Ovary (tissue), 9 donors: ENCODE data around the gene PLA2G4F. TPM values are rescaled to one million over a fixed set of nuclear protein-coding genes. Genes with fewer than 3 reads are reported as not detected.

Experiments used
- DNase-seq, 5 donors: peaks; one replicate each; pipeline ENCODE4 v3.0.0-alpha.2; 2019 to 2020
- H3K27ac ChIP-seq, 2 donors: fragments of 200-600 bp; one replicate each; pipeline versions ENCODE4 v1.5.1 to v1.8.0; 2019 to 2022
- H3K27me3 ChIP-seq: fragments of 200-600 bp; one replicate; pipeline ENCODE4 v1.8.0; 2022
- H3K36me3 ChIP-seq: fragments of 200-600 bp; sonication (generic); one replicate; pipeline ENCODE4 v1.5.1; 2019
- H3K4me1 ChIP-seq: one replicate; pipeline ENCODE4 v1.8.1; 2013; ENCODE audit warnings: mild to moderate bottlenecking, moderate library complexity; ENCODE audit not compliant: insufficient read depth
- H3K4me3 ChIP-seq: fragments of 200-600 bp; sonication (generic); one replicate; pipeline ENCODE4 v1.5.1; 2017
- H3K9me3 ChIP-seq, 2 donors: fragments of 200-600 bp in 1 of 2; sonication (generic) in 1 of 2; one replicate each; pipeline versions ENCODE4 v1.5.1 to v1.8.1; 2013 to 2019; ENCODE audit warnings: mild to moderate bottlenecking in 1 of 2, moderate library complexity in 1 of 2
- CTCF ChIP-seq, 3 donors: fragments of 450-650 bp in 2 of 3; fragments of 200-600 bp in 1 of 3; IDR thresholded peaks; one replicate each; pipeline versions ENCODE4 v1.5.1 to v1.8.0; 2016 to 2022; ENCODE audit warnings: antibody characterized with exemption in 3 of 3, mild to moderate bottlenecking in 1 of 3
- EP300 ChIP-seq: sonication (generic); formaldehyde crosslinking; IDR thresholded peaks from one replicate; pipeline ENCODE4 v1.6.1; 2017; ENCODE audit warnings: antibody characterized with exemption
- POLR2A ChIP-seq: fragments of 450-650 bp; IDR thresholded peaks from one replicate; pipeline ENCODE4 v1.6.1; 2017; ENCODE audit warnings: antibody characterized with exemption, mild to moderate bottlenecking, moderate library complexity
- WGBS, 3 donors: extraction: QIAGEN DNeasy Blood & Tissue Kit in 1 of 3; methylation state at CpG; one replicate each; pipeline versions ENCODE4 v1.1.5 to v1.1.7; 2013 to 2017; 5-methylcytosine and 5-hydroxymethylcytosine counted together
- intact Hi-C, 4 donors: fragments of 100-400 bp; cut with DNase I; formaldehyde crosslinking; loops; one replicate each; pipeline versions ENCODE4 v1.11.0 to v1.15.1; 2022 to 2023
- polyA plus RNA-seq, 2 donors: library from polyadenylated mRNA; stranded (reverse); fragments of 200-250 nt in 1 of 2; fragments of 350-450 nt in 1 of 2; fragmentation: Illumina TruSeq in 1 of 2; extraction: RNeasy Lipid Tissue Mini Kit (QIAGEN cat#74804) in 1 of 2; gene quantifications; one replicate each; pipeline ENCODE4 v1.2.3, GENCODE V29; 2013 to 2014
- total RNA-seq, 7 donors: library from RNA; depleted of rRNA in 2 of 7; stranded (reverse); fragments of >200 nt in 2 of 7; fragmentation: NEBNext Ultra II Directional in 3 of 7; extraction: Animal tissue kit (Norgen Biotek cat#: 25700) in 3 of 7; gene quantifications; one replicate each; pipeline versions ENCODE4 v1.1.0 to v1.2.4, GENCODE V29; 2016 to 2023
- donor health status: DM: no; HTN: no; CAD: no; lungs with moderate emphysema.
- donor health status: DM: no; HTN: no; CAD: no.
- donor health status: Bipolar disorder and iron deficiency.
- donor health status: DM: yes; HTN: yes; CAD: no.
- donor health status: DM: no; HTN: no; CAD: no.
- donor health status: DM: yes; HTN: yes; CAD: no.

Gene PLA2G4F
- total and polyA plus RNA-seq, 9 donors = 0.07 to 0.23 (median 0.17) TPM; not detected in 5

GRCh38 chr15:42118650-42119445, 37.6 kb downstream of the PLA2G4F start:
- no peak overlapping the region for H3K27ac ChIP-seq
- H3K36me3 ChIP-seq = no peaks in the 10 kb centered on the region
- no peaks in the 10 kb centered on the region for H3K9me3 ChIP-seq
- no peaks in the 10 kb centered on the region for H3K4me1 ChIP-seq
- no peak overlapping the region for H3K4me3 ChIP-seq
- H3K27me3 ChIP-seq = no peaks in the 10 kb centered on the region
- WGBS, 3 donors = 9 to 18% (median 15%) methylated on average over 10 of the region's 10 CpGs
- TF ChIP-seq POLR2A (no peak), EP300 (no peak), CTCF (IDR thresholded peaks at IDR 0.05) (no peak)
- intact Hi-C loops = no loop called here
- no peak for DNase-seq

GRCh38 chr15:42111924-42112323, 44.5 kb downstream of the PLA2G4F start:
- no peaks in the 10 kb centered on the region for H3K36me3 ChIP-seq
- H3K4me3 ChIP-seq = no peak overlapping the region
- WGBS, 3 donors = 67 to 76% (median 74%) methylated on average over 4 of the region's 4 CpGs
- TF ChIP-seq CTCF (IDR thresholded peaks at IDR 0.05) = no peak
- H3K27ac ChIP-seq = no peak overlapping the region
- H3K9me3 ChIP-seq = no peaks in the 10 kb centered on the region
- intact Hi-C loops = loop anchor here in 1 of 4 donors (5.0 kb wide), 1 partner anchor 1400 kb away; no protein-coding TSS in a partner anchor
- DNase-seq = no peak
- H3K4me1 ChIP-seq = no peaks in the 10 kb centered on the region
- no peaks in the 10 kb centered on the region for H3K27me3 ChIP-seq

- H3K27me3 ChIP-seq = no peaks in the 10 kb centered on the region
- no peak for TF ChIP-seq CTCF (IDR thresholded peaks at IDR 0.05)
- no peak for TF ChIP-seq POLR2A
- TF ChIP-seq EP300 = no peak
- H3K9me3 ChIP-seq = no peaks in the 10 kb centered on the region
- no peak for DNase-seq
- H3K27ac ChIP-seq = no peak overlapping the region
- no peaks in the 10 kb centered on the region for H3K36me3 ChIP-seq
- intact Hi-C loops = loop anchor here in 1 of 4 donors (5.0 kb wide), 1 partner anchor 1398 kb away; no protein-coding TSS in a partner anchor
- WGBS, 3 donors = 74 to 77% (median 75%) methylated on average over 3 of the region's 3 CpGs
- no peaks in the 10 kb centered on the region for H3K4me1 ChIP-seq
- H3K4me3 ChIP-seq = no peak overlapping the region
Observed at GRCh38 chr15:42110367-42110766, 46.1 kb downstream of the PLA2G4F start.

DNA sequence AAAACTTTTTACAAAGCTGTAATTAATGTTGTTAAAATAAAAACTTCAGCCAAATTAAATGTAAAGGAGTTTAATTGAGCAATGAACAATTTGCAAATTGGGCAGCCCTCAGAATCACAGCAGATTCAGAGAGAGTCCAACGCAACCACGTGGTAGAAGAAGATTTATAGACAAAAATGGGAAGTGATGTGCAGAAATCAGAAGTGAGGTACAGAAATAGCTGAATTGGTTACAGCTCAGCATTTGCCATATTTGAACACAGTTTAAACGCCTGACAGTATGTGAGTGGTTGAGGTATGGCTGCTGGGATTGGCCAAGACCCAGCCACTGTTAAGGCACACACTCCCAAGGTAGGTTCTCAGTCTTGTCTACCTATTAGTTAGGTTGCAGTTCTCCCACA, 47.6 kb downstream of the PLA2G4F start:
- DNase-seq = no peak
- no peaks in the 10 kb centered on the region for H3K9me3 ChIP-seq
- H3K27ac ChIP-seq = no peak overlapping the region
- H3K4me1 ChIP-seq = no peaks in the 10 kb centered on the region
- intact Hi-C loops = no loop called here
- no peaks in the 10 kb centered on the region for H3K36me3 ChIP-seq
- TF ChIP-seq CTCF (IDR thresholded peaks at IDR 0.05) (no peak), POLR2A (no peak), EP300 (no peak)
- WGBS, 3 donors = 74 to 88% (median 84%) methylated on average over 3 of the region's 3 CpGs
- no peak overlapping the region for H3K4me3 ChIP-seq
- no peaks in the 10 kb centered on the region for H3K27me3 ChIP-seq
